GM18909 (cell line): Measurements from ENCODE around the gene FAM186B.
A peak's percentile ranks its signal among the peaks of the same experiment; 100 is the strongest.

Source experiments
- ATAC-seq: cut with Tn5 transposase; IDR thresholded peaks from one replicate; pipeline ENCODE4 v1.9.1; 2021; ENCODE audit warnings: mild to moderate bottlenecking; ENCODE audit not compliant: unreplicated experiment, poor library complexity

Gene FAM186B

GRCh38 chr12:49636574-49636973 lies 31.1 kb upstream of the FAM186B start:
- ATAC-seq = no peak

GRCh38 chr12:49635656-49636055 lies 30.2 kb upstream of the FAM186B start:
- no peak for ATAC-seq

DNA sequence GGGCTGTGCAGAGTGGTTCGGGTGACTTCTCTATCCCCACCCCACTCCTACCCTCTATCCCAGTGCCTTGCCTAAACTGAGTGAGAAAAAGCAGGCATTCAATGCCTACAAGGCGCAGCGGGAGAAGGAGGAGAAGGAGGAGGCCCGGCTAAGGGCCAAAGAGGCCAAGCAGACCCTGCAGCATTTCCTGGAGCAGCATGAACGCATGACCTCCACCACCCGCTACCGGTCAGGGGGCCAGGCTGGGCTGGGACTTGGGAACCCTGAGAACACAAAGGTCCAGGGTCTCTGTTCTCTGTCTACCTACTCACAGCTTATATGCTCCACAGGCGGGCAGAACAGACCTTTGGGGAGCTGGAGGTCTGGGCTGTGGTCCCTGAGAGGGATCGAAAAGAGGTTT lies 29.6 kb upstream of the FAM186B start:
- no peak for ATAC-seq

- no peak for ATAC-seq
Observed at GRCh38 chr12:49633703-49634345, 28.4 kb upstream of the FAM186B start.

- no peak for ATAC-seq
Observed at GRCh38 chr12:49632986-49633702, 27.7 kb upstream of the FAM186B start.

GRCh38 chr12:49632401-49632800 lies 27.0 kb upstream of the FAM186B start:
- no peak for ATAC-seq

- no peak for ATAC-seq
Observed at GRCh38 chr12:49631336-49631907, 26.0 kb upstream of the FAM186B start.

DNA sequence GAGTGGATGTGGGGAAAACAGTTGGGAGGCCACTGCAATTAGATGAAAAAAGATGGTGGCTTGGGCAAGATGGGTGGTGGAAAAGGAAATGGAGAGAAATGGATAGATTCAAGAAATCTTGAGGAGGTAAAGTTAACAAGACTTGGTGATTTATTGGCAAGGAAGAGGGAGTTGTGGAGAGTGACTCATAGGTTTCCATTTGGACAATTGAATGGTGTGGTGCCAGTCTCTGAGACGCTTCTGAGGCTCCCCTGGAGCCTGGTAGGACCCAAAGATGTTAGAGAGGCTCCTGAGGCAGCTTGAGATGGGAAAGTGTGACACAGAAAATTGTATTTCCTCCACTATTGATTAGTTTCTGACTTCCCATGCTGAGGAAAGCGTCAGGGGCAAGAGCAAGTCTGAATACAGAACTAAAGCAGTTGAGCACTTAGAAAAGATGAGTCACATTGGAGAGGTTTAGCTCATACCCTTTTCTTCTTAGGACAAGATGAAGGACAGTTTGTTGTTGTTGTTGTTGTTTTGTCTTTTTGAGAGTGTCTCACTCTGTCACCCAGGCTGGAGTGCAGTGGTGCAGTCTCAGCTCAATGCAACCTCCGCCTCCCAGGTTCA lies 22.4 kb upstream of the FAM186B start:
- ATAC-seq = no peak

DNA sequence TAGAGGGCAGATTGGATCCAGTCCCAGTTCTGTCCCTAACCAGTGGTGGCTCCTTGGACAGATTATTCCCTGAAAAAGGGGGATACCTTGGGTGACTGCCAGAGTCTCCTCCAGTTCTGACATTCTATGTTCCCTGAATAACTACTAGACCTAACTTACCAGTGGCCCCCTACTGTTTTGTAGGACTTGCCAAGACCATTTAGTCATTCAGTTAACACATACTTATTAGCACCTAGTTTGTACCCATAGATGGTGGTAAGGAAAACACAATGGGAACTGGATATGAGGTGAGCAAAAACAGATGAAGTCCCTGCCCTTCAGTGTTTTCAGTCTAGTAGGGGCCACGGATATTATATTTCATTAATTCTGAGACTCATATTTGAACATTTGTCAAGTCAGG lies 21.4 kb upstream of the FAM186B start:
- ATAC-seq = no peak

GRCh38 chr12:49626169-49626835 lies 20.9 kb upstream of the FAM186B start:
- ATAC-seq = no peak

DNA sequence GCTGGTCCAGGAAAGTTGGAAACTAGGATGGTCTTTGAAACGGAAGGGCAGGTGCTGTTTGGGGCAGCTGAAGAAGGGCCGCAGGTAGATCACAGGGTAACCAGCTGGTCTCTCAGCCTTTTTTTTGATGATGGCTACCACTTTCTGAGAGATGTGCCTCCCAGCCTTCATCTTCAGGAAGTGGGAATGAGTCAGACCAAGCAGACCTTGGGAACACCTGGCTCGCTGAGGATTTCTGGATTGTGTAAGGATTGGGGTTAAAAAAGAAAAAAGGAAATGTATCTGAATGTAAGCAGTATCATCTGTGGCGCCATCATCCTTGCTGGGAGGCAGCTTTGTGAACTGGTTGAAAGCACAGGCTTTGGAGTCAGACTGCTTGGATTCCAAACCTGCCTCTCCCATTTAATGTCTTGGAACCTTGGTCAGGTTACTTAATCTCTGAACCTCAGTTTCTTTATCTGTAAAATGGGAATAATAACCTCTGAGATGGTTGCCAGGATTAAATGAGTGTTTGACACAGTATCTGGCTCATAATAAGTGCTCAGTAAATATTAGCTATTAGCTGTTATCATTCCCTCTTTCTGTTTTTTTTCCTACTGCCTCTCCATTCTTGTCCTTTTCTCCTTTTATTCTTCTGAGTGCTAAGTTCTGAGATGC lies 19.6 kb upstream of the FAM186B start:
- no peak for ATAC-seq

DNA sequence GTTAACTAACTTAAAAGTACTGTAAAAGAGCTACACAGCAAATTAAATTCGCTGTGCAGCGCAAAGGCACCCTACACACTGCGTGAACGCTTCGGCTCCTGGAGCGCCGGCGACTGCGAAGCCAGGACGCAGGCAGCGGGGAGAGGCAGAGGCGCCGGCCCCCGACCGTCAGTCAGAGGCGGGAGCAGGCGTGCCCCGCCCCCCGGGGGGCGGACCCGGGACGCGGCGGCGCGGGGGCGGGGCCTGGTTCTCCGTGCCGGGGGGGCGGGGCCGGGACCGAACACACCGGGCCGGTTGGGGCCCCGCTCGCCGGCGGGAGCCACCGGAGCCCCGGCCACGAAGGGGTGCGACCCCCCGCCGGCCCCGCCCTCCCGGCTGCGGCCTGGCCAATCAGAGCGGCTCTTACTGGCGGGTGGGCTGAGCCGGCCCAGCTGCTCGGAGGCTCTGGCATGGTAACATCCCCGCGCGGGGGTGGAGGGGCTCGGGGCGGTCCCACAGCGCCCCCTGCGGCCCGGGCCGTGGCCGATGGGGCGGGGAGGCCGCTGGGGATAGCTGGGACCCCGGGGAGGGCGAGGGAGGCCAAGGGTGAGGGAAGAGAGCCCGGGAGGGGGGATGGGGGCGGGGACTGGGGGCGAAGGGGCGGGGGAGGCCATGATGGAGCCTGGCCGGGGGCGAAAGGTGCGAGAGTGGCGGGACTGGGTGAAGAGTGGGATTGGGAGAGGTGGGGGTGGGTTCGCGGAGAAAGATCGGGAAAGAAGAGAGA lies 17.9 kb upstream of the FAM186B start, which contains the start of gene PRPF40B:
Gene PRPF40B (plus strand): TSS at position 420 of the 763 bp plus-strand sequence. CDS start 30 bp downstream, at position 450.
- ATAC-seq = peak; percentile 76

- ATAC-seq = peak; percentile 26
Observed at GRCh38 chr12:49622501-49623141, 17.2 kb upstream of the FAM186B start.

DNA sequence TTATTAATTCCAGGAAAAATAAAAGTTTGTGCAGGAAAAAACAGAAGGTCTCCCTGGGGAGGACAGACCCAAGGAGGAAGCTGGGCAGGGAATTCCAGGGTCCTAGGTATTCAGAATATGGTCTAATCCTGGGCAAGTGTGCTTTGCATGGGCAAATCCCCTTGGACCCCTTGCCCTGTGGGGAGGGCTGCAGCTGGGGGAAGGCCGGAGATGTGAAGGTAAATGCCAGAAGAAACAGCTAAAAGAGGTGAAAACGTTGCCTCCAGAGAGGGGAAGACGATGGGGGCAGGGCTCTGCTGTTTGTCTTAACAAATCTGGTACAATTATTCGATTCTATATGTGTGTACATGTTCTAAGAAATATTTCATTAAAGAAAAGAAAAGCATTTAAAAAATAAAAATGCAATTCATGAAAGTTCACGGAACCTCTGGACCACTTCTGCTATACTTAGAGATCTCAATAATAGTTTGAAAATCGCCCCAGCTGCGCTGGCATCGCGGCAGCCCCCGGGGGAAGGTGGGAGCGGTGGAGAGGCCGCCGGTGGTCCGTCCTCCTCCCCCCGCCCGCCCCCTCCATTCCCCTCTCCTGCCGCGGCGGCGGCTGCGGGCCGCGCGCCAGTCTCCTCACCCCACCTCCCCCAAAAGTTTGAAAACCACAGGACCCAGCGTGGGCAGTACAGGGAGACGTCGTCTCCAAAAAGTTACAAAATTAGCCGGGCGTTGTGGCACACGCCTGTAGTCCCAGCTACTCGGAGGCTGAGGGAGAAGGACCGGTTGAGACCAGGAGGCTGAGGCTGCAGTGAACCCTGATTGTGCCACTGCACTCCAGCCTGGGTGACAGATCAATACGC lies 16.4 kb upstream of the FAM186B start:
- ATAC-seq = no peak

- no peak for ATAC-seq
Observed at GRCh38 chr12:49619286-49619685, 13.8 kb upstream of the FAM186B start.

- no peak for ATAC-seq
Observed at GRCh38 chr12:49618576-49618975, 13.1 kb upstream of the FAM186B start.

DNA sequence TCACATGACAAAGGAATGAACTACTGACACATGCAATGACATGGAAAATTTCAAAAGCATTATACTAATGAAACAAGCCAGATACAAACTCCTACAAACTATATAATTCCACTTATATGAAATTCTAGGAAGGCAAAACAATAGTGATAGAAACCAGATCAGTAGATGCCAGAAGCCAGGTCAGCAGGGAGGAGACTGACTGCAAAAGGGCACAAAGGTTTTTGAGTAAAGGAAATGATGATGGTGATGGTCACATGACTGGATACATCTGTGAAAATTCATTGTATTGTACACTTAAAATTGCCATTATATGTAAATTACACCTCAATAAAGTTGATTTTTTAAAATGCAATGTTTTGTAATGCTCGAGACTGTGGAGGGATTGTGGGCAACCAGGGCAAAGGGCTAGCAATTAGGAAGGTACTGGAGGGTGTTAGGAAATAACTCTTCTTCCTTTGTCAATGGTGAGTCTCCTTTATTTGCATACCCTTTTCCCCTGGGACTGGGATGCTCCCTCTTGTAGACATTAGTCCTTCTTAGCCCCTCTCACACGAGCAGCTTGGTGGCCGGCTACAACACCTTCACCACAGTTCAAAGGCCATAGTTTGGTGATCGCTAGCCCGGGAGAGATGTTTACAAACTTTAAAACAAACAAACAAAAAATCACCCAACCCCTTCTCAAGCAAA lies 11.2 kb upstream of the FAM186B start:
- no peak for ATAC-seq
